Natural killer cell (primary cell): ENCODE data around the gene ST8SIA1. TPM values are rescaled to one million over a fixed set of nuclear protein-coding genes. Genes with fewer than 3 reads are reported as not detected.
"Not testable (repeated sequence)": the region's sequence is repeated elsewhere in the genome, so short reads cannot be mapped to it uniquely, and the experiment has no call there.

ENCODE experiments used
- ATAC-seq, 3 donors: fragments of 150-1000 bp in 2 of 3; fragments of 200-7000 bp in 1 of 3; cut with Tn5 transposase; 1 replicate in 1 of 3; 2 replicates in 2 of 3; pipeline ENCODE4 v1.10.0; 2021; ENCODE audit warnings: mild to moderate bottlenecking in 2 of 3, moderate library complexity in 2 of 3
- DNase-seq, 2 donors: peaks; one replicate each; pipeline versions ENCODE4 v3.0.0 to v3.0.0-alpha.2; 2013 to 2021; ENCODE audit warnings: mixed read lengths in 1 of 2
- H3K27ac ChIP-seq: one replicate; pipeline ENCODE4 v1.5.1; 2013; ENCODE audit warnings: mild to moderate bottlenecking, low read length
- H3K27me3 ChIP-seq: one replicate; pipeline ENCODE4 v1.6.1; 2013; ENCODE audit warnings: low read length; ENCODE audit not compliant: control insufficient read depth, insufficient read depth
- H3K36me3 ChIP-seq: one replicate; pipeline ENCODE4 v1.6.1; 2013; ENCODE audit warnings: low read length; ENCODE audit not compliant: control insufficient read depth, insufficient read depth
- H3K4me1 ChIP-seq: one replicate; pipeline ENCODE4 v1.6.1; 2013; ENCODE audit warnings: low read length; ENCODE audit not compliant: control insufficient read depth, insufficient read depth
- H3K4me3 ChIP-seq: one replicate; pipeline ENCODE4 v1.5.1; 2013; ENCODE audit warnings: low read length
- H3K9me3 ChIP-seq: one replicate; pipeline ENCODE4 v1.6.1; 2013; ENCODE audit warnings: low read length; ENCODE audit not compliant: control insufficient read depth, insufficient read depth
- H3K27ac Mint-ChIP-seq, 2 donors: one replicate each; pipeline ENCODE4 v1.8.0; 2022; ENCODE audit warnings: mild to moderate bottlenecking in 2 of 2, mixed read lengths in 2 of 2, moderate library complexity in 1 of 2
- H3K27me3 Mint-ChIP-seq, 2 donors: one replicate each; pipeline ENCODE4 v1.8.0; 2022; ENCODE audit warnings: low read depth in 2 of 2, mixed read lengths in 2 of 2
- H3K36me3 Mint-ChIP-seq: one replicate; pipeline ENCODE4 v1.8.0; 2022; ENCODE audit warnings: mixed read lengths
- H3K4me1 Mint-ChIP-seq, 2 donors: one replicate each; pipeline ENCODE4 v1.8.0; 2022; ENCODE audit warnings: mixed read lengths in 2 of 2
- H3K4me3 Mint-ChIP-seq: one replicate; pipeline ENCODE4 v1.8.0; 2022; ENCODE audit warnings: mild to moderate bottlenecking, moderate library complexity, mixed read lengths
- H3K9me3 Mint-ChIP-seq, 2 donors: one replicate each; pipeline ENCODE4 v1.8.0; 2022; ENCODE audit warnings: mixed read lengths in 2 of 2
- WGBS: methylation state at CpG from one replicate; pipeline ENCODE4 v1.1.7; 2013; ENCODE audit warnings: missing lambda C conversion rate; ENCODE audit not compliant: insufficient coverage; 5-methylcytosine and 5-hydroxymethylcytosine counted together
- intact Hi-C: fragments of 100-400 bp; cut with micrococcal nuclease; formaldehyde crosslinking; loops from one replicate; pipeline ENCODE4 v1.14.2; 2022
- total RNA-seq, 4 donors: library from RNA; stranded (reverse); fragments of 120-200 nt in 1 of 4; gene quantifications; one replicate each; pipeline versions ENCODE4 v1.2.3 to v1.2.4, GENCODE V29; 2013 to 2022
- TF ChIP-seq, protein P1 (sequence below): fragments of 200-600 bp; IDR thresholded peaks from one replicate; pipeline ENCODE4 v1.8.0; 2022; ENCODE audit warnings: antibody characterized with exemption

The ST8SIA1 gene, protein sequence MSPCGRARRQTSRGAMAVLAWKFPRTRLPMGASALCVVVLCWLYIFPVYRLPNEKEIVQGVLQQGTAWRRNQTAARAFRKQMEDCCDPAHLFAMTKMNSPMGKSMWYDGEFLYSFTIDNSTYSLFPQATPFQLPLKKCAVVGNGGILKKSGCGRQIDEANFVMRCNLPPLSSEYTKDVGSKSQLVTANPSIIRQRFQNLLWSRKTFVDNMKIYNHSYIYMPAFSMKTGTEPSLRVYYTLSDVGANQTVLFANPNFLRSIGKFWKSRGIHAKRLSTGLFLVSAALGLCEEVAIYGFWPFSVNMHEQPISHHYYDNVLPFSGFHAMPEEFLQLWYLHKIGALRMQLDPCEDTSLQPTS
- under 1 TPM in 2 of 3 donors, not detected in 1; 0.60 to 0.79 TPM for total RNA-seq
- 1.3 TPM for total RNA-seq (2013)

DNA sequence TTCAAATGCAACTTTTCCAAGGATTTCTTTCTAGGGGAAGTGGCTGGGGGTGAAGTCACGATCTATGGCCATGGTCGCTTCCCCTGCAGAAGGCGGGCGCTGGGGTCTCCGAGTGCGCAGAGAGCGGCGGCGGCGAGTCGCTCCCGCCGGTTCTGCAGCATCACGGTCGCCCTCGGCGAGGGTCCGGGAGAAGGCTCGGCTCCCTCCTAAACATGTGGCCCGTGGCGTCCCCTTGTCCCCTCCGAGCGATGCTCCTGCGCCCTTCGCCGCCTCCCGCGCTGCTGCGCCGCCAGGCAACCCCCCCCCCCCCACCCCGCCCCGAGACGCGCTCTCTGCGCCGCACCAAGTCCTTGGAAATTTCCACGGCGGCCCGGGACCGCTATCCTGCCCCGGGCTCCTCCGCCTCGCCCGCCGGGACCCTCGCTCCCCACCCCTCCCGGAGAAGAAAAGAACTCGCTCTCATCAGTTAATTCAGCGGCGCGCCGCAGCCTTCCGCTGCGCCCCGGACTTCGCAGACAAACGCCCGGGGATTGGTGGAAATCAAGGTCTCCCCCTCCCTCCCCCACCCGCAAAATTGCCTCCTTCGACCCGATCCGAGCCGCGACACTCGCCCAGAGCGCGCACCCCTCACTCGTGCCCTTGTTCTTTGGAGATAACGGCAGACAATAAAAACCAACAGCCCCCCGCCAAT is at the start of gene ST8SIA1:
TSS of gene ST8SIA1 (minus strand) at position 298 of the 691 bp plus-strand sequence. CDS start 475 bp downstream, outside the sequence.
- no peaks in the 10 kb centered on the region for H3K9me3 ChIP-seq
- peak within 1 kb of the TSS; percentile 94 for H3K4me3 Mint-ChIP-seq
- no peaks in the 10 kb centered on the region for H3K36me3 Mint-ChIP-seq
- H3K36me3 ChIP-seq = no peaks in the 10 kb centered on the region
- H3K9me3 Mint-ChIP-seq = no peaks in the 10 kb centered on the region
- DNase-seq (peak in 1 of 2 donors; percentile 83), ATAC-seq (peak; percentile 44 to 48 (median 45))
- WGBS = under 1% methylated on average over 67 of the region's 70 CpGs
- peaks cover 24% of the 10 kb centered on the region for H3K4me1 ChIP-seq
- H3K27me3 Mint-ChIP-seq = peaks cover 60 to 61% of the 10 kb centered on the region in 2 donors
- H3K27me3 ChIP-seq = peaks cover 8% of the 10 kb centered on the region
- H3K27ac ChIP-seq = peak within 1 kb of the TSS; percentile 15
- intact Hi-C loops = loop anchor here (1.0 to 10.0 kb wide), 2 partner anchors 110 to 233 kb away; no protein-coding TSS in a partner anchor
- TF ChIP-seq, protein P1, sequence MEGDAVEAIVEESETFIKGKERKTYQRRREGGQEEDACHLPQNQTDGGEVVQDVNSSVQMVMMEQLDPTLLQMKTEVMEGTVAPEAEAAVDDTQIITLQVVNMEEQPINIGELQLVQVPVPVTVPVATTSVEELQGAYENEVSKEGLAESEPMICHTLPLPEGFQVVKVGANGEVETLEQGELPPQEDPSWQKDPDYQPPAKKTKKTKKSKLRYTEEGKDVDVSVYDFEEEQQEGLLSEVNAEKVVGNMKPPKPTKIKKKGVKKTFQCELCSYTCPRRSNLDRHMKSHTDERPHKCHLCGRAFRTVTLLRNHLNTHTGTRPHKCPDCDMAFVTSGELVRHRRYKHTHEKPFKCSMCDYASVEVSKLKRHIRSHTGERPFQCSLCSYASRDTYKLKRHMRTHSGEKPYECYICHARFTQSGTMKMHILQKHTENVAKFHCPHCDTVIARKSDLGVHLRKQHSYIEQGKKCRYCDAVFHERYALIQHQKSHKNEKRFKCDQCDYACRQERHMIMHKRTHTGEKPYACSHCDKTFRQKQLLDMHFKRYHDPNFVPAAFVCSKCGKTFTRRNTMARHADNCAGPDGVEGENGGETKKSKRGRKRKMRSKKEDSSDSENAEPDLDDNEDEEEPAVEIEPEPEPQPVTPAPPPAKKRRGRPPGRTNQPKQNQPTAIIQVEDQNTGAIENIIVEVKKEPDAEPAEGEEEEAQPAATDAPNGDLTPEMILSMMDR = no peak
- H3K27ac Mint-ChIP-seq = peak within 1 kb of the TSS; percentile 76 to 78
- H3K4me3 ChIP-seq = peak within 1 kb of the TSS; percentile 51
- H3K4me1 Mint-ChIP-seq = peaks cover 18 to 21% of the 10 kb centered on the region in 2 donors

DNA sequence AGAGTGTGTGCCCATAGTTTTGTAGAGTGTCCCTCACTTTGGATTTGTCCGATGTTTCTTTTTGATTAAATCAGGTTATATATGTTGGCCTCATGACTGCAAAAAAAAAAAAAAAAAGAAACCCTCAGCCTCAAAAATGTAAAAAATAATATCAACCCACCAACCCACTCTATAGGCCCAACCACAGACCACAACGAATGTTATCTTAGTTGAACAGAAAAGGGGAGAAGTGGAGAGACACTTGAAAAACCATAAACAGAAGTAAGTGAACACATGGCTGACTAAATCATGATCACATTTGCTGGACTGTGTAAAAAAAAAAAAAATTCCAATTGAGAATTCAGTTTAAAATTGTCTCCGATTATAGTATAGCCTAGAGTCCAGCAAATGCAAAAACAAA is 45.5 kb upstream of the ST8SIA1 start:
- Mint-ChIP-seq H3K27me3 (peaks cover 13 to 16% of the 10 kb centered on the region in 2 donors), H3K4me1 (peaks cover 0 to 5% of the 10 kb centered on the region in 2 donors), H3K4me3 (no peak overlapping the region), H3K27ac (no peak overlapping the region), H3K36me3 (no peaks in the 10 kb centered on the region), H3K9me3 (no peaks in the 10 kb centered on the region)
- DNase-seq = no peak
- Histone ChIP-seq H3K27ac (no peak overlapping the region), H3K27me3 (no peaks in the 10 kb centered on the region), H3K4me1 (no peaks in the 10 kb centered on the region), H3K4me3 (no peak overlapping the region), H3K36me3 (no peaks in the 10 kb centered on the region), H3K9me3 (no peaks in the 10 kb centered on the region)
- ATAC-seq = no peak
- 33% methylated on average over 1 of the region's 3 CpGs for WGBS
- TF ChIP-seq, protein P1 = no peak
- intact Hi-C loops = no loop called here

DNA sequence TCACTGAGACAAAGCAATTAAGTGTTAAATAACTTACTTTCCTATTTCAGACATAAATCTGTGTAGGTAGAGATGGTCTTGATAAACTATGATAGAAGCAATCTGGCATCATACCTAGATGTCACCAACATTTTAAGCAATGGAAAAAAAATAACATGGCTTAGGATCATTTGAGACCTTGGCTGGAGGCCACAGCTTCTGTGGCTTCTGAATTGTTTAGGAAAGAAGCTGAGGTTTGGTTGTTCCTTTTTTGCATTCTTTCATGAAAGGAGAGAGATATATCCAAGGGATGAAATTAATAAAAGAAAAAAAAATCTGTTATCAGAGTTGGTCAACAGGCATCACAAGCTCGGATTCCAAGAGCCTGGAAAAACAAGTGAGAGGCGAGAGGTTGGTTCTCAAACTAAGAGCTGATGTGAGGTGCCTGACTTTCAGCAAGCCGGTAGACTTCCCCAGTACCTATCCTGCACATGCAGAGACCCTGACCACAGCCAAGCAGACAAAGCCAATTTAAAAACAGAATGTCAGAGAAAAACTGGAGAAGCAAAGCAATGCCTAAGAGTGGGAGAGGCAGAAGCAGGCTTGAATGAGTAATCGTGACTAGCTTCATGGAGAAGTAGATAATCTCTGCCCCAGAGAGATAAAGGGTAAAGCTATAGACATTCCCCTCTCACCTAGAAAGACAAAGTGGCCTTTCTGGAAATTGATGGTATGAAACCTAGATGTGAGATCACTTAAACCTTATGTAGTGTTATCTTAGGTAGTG is 43.4 kb upstream of the ST8SIA1 start:
- Histone ChIP-seq H3K9me3 (no peaks in the 10 kb centered on the region), H3K27me3 (no peaks in the 10 kb centered on the region), H3K4me3 (no peak overlapping the region), H3K36me3 (no peaks in the 10 kb centered on the region), H3K27ac (no peak overlapping the region), H3K4me1 (no peaks in the 10 kb centered on the region)
- H3K4me3 Mint-ChIP-seq = no peak overlapping the region
- ATAC-seq (no peak), DNase-seq (no peak)
- no peaks in the 10 kb centered on the region for H3K9me3 Mint-ChIP-seq
- no peak overlapping the region for H3K27ac Mint-ChIP-seq
- H3K4me1 Mint-ChIP-seq = peaks cover 0 to 5% of the 10 kb centered on the region in 2 donors
- no peaks in the 10 kb centered on the region for H3K36me3 Mint-ChIP-seq
- 55% methylated on average over 3 of the region's 4 CpGs for WGBS
- peaks cover 10 to 16% of the 10 kb centered on the region in 2 donors for H3K27me3 Mint-ChIP-seq
- TF ChIP-seq, protein P1 = no peak
- intact Hi-C loops = no loop called here

DNA sequence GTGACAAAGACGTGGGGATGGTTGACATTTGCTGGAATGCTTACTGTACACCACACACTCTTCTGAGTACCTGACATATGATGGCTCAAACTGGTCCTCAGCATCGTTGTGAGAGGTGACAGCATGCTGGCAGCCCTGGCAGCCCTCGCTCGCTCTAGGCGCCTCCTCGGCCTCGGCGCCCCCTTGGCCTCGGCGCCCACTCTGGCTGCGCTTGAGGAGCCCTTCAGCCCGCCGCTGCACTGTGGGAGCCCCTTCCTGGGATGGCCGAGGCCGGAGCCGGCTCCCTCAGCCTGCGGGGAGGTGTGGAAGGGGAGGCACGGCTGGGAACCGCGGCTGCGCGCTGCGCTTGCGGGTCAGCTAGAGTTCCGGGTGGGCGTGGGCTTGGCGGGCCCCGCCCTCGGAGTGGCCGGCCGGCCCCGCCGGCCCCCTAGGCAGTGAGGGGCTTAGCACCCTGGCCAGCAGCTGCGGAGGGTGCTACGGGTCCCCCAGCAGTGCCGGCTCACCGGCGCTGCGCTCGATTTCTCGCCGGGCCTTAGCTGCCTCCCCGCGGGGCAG is 42.2 kb upstream of the ST8SIA1 start:
- H3K27me3 Mint-ChIP-seq = peaks cover 7 to 16% of the 10 kb centered on the region in 2 donors
- H3K27ac ChIP-seq, ATAC-seq, H3K4me3 ChIP-seq, intact Hi-C loops, H3K4me3 Mint-ChIP-seq, H3K36me3 ChIP-seq, H3K4me1 ChIP-seq, H3K9me3 ChIP-seq, H3K27ac Mint-ChIP-seq, DNase-seq, H3K27me3 ChIP-seq, H3K9me3 Mint-ChIP-seq, H3K36me3 Mint-ChIP-seq, H3K4me1 Mint-ChIP-seq: not testable (repeated sequence)
- WGBS = 98% methylated on average over 44 of the region's 44 CpGs
